A549 (cell line): ENCODE measurements around the gene TIMM21. TPM values are rescaled to one million over a fixed set of nuclear protein-coding genes. Genes with fewer than 3 reads are reported as not detected.

Experiments used
- ATAC-seq, 2 experiments: fragments of 200-7000 bp in 1 of 2; fragments of >200 bp in 1 of 2; cut with Nextera tagmentation in 1 of 2; cut with Tn5 transposase in 1 of 2; 3 replicates each; pipeline versions ENCODE4 v1.8.0 to v1.9.1; 2018 to 2020; ENCODE audit warnings: mild to moderate bottlenecking in 1 of 2, moderate library complexity in 1 of 2
- CTCF ChIA-PET: fragments of 300-600 bp; sonication (Branson Sonifier 250); formaldehyde crosslinking; extraction: SDS; loops from one replicate; lab custom pipeline; 2021; ENCODE audit warnings: antibody characterized with exemption, inconsistent platforms; lab: Yijun Ruan, JAX
- POLR2A ChIA-PET: fragments of 350-600 bp; formaldehyde crosslinking; extraction: SDS; loops from one replicate; lab custom pipeline; 2021; ENCODE audit warnings: antibody characterized with exemption, inconsistent platforms; lab: Yijun Ruan, JAX
- DNase-seq, 2 experiments: peaks; one replicate each; pipeline versions ENCODE4 v3.0.0 to v3.0.0-alpha.2; 2011 to 2016; ENCODE audit warnings: low read depth in 1 of 2, low spot score in 1 of 2
- FAIRE-seq: peaks from 2 replicates; lab custom pipeline; 2011; peaks lifted over from hg19 to GRCh38; lab: Jason Lieb, UNC
- H3K27ac ChIP-seq, 2 experiments: fragments of >200 bp; sonication (Bioruptor Twin); formaldehyde crosslinking; 3 replicates each; pipeline ENCODE4 v1.5.1; 2016 to 2017
- H3K4me1 ChIP-seq: fragments of >200 bp; sonication (Bioruptor Twin); formaldehyde crosslinking; 3 replicates; pipeline ENCODE4 v1.6.1; 2016
- H3K4me2 ChIP-seq: fragments of >200 bp; sonication (Bioruptor Twin); formaldehyde crosslinking; 3 replicates; pipeline ENCODE4 v1.6.1; 2016
- H3K4me3 ChIP-seq: fragments of >200 bp; sonication (Bioruptor Twin); formaldehyde crosslinking; 3 replicates; pipeline ENCODE4 v1.5.1; 2016
- H3K9me3 ChIP-seq: fragments of >200 bp; sonication (Bioruptor Twin); formaldehyde crosslinking; 3 replicates; pipeline ENCODE4 v1.6.1; 2016
- CBX8 ChIP-seq: fragments of 200-600 bp; sonication (generic); IDR thresholded peaks from 2 replicates; pipeline ENCODE4 v1.6.1; 2016
- CEBPB ChIP-seq, 2 experiments: fragments of >200 bp in 1 of 2; sonication (Bioruptor Twin) in 1 of 2; formaldehyde crosslinking in 1 of 2; IDR thresholded peaks; 2 replicates each; pipeline ENCODE4 v1.6.1; 2012 to 2016
- FOSB ChIP-seq: fragments of 250-450 bp; sonication (Bioruptor Pico); IDR thresholded peaks from 2 replicates; pipeline ENCODE4 v1.5.0; 2020; ENCODE audit warnings: mild to moderate bottlenecking, moderate library complexity
- FOSL2 ChIP-seq, 2 experiments: fragments of 450-650 bp in 1 of 2; fragments of >200 bp in 1 of 2; sonication (Bioruptor Twin) in 1 of 2; formaldehyde crosslinking; IDR thresholded peaks; 2 replicates each; pipeline versions ENCODE4 v1.5.0 to v1.6.1; 2016 to 2020; ENCODE audit warnings: mild to moderate bottlenecking in 1 of 2, moderate library complexity in 1 of 2
- FOXS1 ChIP-seq: fragments of 250-450 bp; sonication (Bioruptor Pico); IDR thresholded peaks from 2 replicates; pipeline ENCODE4 v1.5.0; 2020; ENCODE audit warnings: mild to moderate bottlenecking, moderate library complexity
- HOXB13 ChIP-seq: fragments of 250-450 bp; sonication (Bioruptor Pico); IDR thresholded peaks from 2 replicates; pipeline ENCODE4 v1.5.0; 2020; ENCODE audit warnings: low read depth, mild to moderate bottlenecking, moderate library complexity
- JUN ChIP-seq, 2 experiments: fragments of >200 bp; sonication (Bioruptor Twin); formaldehyde crosslinking; IDR thresholded peaks; 2 replicates in 1 of 2; 3 replicates in 1 of 2; pipeline ENCODE4 v1.6.1; 2016 to 2017
- KDM1A ChIP-seq: fragments of 200-600 bp; sonication (generic); IDR thresholded peaks from 2 replicates; pipeline ENCODE4 v1.6.1; 2016; ENCODE audit warnings: low read depth, mild to moderate bottlenecking
- KDM5A ChIP-seq: fragments of 200-600 bp; sonication (generic); IDR thresholded peaks from 2 replicates; pipeline ENCODE4 v1.6.1; 2016; ENCODE audit warnings: antibody characterized with exemption, mild to moderate bottlenecking
- MYC ChIP-seq: IDR thresholded peaks from 2 replicates; pipeline ENCODE4 v1.6.1; 2012; ENCODE audit warnings: mild to moderate bottlenecking, inconsistent platforms, low read length, improper control_type of control experiment, borderline replicate concordance
- POLR2A ChIP-seq: IDR thresholded peaks from 2 replicates; pipeline ENCODE4 v1.6.1; 2012; ENCODE audit warnings: mild to moderate bottlenecking, low read length
- RARB ChIP-seq: fragments of 250-450 bp; sonication (Bioruptor Pico); IDR thresholded peaks from 2 replicates; pipeline ENCODE4 v1.8.0; 2021; ENCODE audit warnings: mild to moderate bottlenecking, moderate library complexity
- RCOR1 ChIP-seq: fragments of 150-350 bp; IDR thresholded peaks from 2 replicates; pipeline ENCODE4 v1.6.1; 2014; ENCODE audit warnings: antibody characterized with exemption, low read length, low read depth
- RNF2 ChIP-seq: fragments of 200-600 bp; sonication (generic); IDR thresholded peaks from 2 replicates; pipeline ENCODE4 v1.6.1; 2016; ENCODE audit warnings: low read depth, mild to moderate bottlenecking, antibody characterized with exemption, moderate library complexity, borderline replicate concordance
- SMC3 ChIP-seq: fragments of >200 bp; sonication (Bioruptor Twin); formaldehyde crosslinking; IDR thresholded peaks from 3 replicates; pipeline ENCODE4 v1.6.1; 2018; ENCODE audit warnings: inconsistent platforms
- TP53 ChIP-seq: fragments of 250-450 bp; sonication (Bioruptor Pico); IDR thresholded peaks from 2 replicates; pipeline ENCODE4 v1.5.0; 2021; ENCODE audit warnings: mild to moderate bottlenecking, moderate library complexity
- ZC3H11A ChIP-seq: fragments of 450-650 bp; IDR thresholded peaks from 2 replicates; pipeline ENCODE4 v1.6.1; 2014; ENCODE audit warnings: antibody characterized with exemption, mild to moderate bottlenecking
- WGBS: methylation state at CpG from one replicate; pipeline ENCODE4 v1.1.6; 2017; ENCODE audit errors: missing lambda C conversion rate; 5-methylcytosine and 5-hydroxymethylcytosine counted together
- polyA plus RNA-seq, 4 experiments: library from polyadenylated mRNA; depleted of rRNA in 3 of 4; stranded (reverse); fragments of >200 nt; fragmentation: RNase III in 1 of 4; extraction: RNeasy Plus Mini Kit Qiagen cat#74134 plus additional on column Dnase treatment in 1 of 4; gene quantifications; 2 replicates in 3 of 4; 3 replicates in 1 of 4; pipeline ENCODE4 v1.2.3, GENCODE V29; 2011 to 2017
- TF ChIP-seq, protein P1 (sequence below): fragments of 250-450 bp; sonication (Bioruptor Pico); IDR thresholded peaks from 2 replicates; pipeline ENCODE4 v1.5.0; 2020; ENCODE audit warnings: low read depth, mild to moderate bottlenecking, moderate library complexity
- TF ChIP-seq, protein P2 (sequence below): fragments of 250-450 bp; sonication (Bioruptor Pico); IDR thresholded peaks from 2 replicates; pipeline ENCODE4 v1.5.0; 2021; ENCODE audit warnings: mild to moderate bottlenecking, moderate library complexity, borderline replicate concordance
- TF ChIP-seq, protein P3 (sequence below): fragments of 150-350 bp; IDR thresholded peaks from 2 replicates; pipeline ENCODE4 v1.6.1; 2014; ENCODE audit warnings: low read depth, mild to moderate bottlenecking, low read length
- TF ChIP-seq, protein P4 (sequence below): fragments of >200 bp; sonication (Bioruptor Twin); formaldehyde crosslinking; IDR thresholded peaks from 3 replicates; pipeline ENCODE4 v1.5.1; 2016
- TF ChIP-seq, protein P5 (sequence below): IDR thresholded peaks from 2 replicates; pipeline ENCODE4 v1.6.1; 2012; ENCODE audit warnings: low read depth, borderline replicate concordance
- TF ChIP-seq, protein P6 (sequence below): IDR thresholded peaks from 2 replicates; pipeline ENCODE4 v1.6.1; 2012

Gene TIMM21
- polyA plus RNA-seq, 2 of the 4 experiments (the other 2 are of a cell fraction) = 61.4 to 64.6 TPM

DNA sequence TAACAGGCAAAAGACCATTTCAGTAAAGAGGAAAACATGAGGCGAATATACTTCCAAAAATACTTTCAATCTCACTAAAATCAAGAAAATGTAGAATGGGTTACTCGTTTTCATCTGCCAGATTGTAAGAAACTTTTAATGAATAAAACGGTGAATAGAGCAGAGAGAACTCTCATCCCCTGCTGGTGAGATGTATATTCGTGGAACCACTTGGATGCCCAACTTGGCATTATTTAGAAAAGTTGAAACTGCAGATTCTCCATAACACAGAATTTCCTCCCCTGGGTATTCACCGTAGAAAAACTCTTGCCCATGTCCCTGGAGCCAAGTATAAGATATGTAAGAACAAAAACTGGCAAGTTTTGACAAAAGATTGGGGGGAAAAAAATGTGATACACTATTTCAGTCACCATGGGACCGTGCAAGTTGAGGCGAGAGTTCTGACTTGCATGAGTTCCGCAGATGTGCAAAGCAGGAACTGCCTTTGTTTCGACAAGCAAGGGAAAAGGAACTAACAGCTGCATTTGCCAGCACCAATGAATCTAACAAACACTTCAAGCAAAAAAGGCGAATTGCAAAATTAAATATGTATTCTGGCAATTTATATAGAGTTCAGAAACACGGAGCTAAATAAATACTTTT is 14.8 kb downstream of the TIMM21 start:
- POLR2A ChIA-PET = no interaction called here
- FAIRE-seq (no peak), ATAC-seq (no peak)
- CTCF ChIA-PET = interaction anchor here (0.7 kb wide), 1 partner anchor 848 kb away, joined by 3 read pairs; no protein-coding TSS in a partner anchor
- H3K9me3 ChIP-seq = no peaks in the 10 kb centered on the region
- 90% methylated on average over 11 of the region's 11 CpGs for WGBS
- TF ChIP-seq MYC (no peak), CBX8 (no peak), RCOR1 (no peak), TP53 (CRISPR knock-in tag) (no peak), RNF2 (no peak), CEBPB (IDR thresholded peaks at IDR 0.05) (no peak), POLR2A (no peak), RARB (CRISPR knock-in tag) (no peak)
- TF ChIP-seq, protein P1, sequence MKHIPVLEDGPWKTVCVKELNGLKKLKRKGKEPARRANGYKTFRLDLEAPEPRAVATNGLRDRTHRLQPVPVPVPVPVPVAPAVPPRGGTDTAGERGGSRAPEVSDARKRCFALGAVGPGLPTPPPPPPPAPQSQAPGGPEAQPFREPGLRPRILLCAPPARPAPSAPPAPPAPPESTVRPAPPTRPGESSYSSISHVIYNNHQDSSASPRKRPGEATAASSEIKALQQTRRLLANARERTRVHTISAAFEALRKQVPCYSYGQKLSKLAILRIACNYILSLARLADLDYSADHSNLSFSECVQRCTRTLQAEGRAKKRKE (CRISPR knock-in tag) = no peak
- TF ChIP-seq, protein P2, sequence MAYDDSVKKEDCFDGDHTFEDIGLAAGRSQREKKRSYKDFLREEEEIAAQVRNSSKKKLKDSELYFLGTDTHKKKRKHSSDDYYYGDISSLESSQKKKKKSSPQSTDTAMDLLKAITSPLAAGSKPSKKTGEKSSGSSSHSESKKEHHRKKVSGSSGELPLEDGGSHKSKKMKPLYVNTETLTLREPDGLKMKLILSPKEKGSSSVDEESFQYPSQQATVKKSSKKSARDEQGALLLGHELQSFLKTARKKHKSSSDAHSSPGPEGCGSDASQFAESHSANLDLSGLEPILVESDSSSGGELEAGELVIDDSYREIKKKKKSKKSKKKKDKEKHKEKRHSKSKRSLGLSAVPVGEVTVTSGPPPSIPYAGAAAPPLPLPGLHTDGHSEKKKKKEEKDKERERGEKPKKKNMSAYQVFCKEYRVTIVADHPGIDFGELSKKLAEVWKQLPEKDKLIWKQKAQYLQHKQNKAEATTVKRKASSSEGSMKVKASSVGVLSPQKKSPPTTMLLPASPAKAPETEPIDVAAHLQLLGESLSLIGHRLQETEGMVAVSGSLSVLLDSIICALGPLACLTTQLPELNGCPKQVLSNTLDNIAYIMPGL (CRISPR knock-in tag) = no peak
- TF ChIP-seq, all 56 proteins: peak for 0
- Histone ChIP-seq H3K4me1 (no peaks in the 10 kb centered on the region), H3K4me3 (no peak overlapping the region), H3K4me2 (no peak overlapping the region), H3K27ac (no peak overlapping the region)
- no peak for DNase-seq

DNA sequence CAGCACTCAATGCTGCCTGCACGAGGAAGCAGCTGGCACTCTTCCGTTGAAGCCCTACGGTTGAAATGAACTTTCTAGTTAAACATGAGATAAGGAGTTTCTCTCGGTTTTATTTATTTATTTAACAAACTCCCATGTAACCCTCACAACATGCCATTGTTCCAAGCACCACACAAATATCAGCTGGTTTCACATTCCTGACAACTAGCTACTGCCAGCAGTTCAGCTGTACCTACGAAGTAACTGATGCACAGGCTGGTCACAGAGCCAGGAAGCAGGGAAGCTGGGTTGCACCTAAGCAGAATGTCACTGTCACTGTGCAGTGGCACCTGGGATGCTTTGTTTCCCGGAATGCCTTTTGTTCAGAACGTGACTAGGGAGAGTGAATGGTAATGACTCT is 18.1 kb downstream of the TIMM21 start:
- FAIRE-seq (no peak), ATAC-seq (no peak), DNase-seq (no peak)
- CTCF ChIA-PET = interaction anchor here (0.6 kb wide), 1 partner anchor 165 kb away, joined by 3 read pairs; no protein-coding TSS in a partner anchor
- Histone ChIP-seq H3K4me2 (no peak overlapping the region), H3K4me1 (no peaks in the 10 kb centered on the region), H3K9me3 (no peaks in the 10 kb centered on the region), H3K4me3 (no peak overlapping the region), H3K27ac (no peak overlapping the region)
- POLR2A ChIA-PET = no interaction called here
- TF ChIP-seq, protein P3, sequence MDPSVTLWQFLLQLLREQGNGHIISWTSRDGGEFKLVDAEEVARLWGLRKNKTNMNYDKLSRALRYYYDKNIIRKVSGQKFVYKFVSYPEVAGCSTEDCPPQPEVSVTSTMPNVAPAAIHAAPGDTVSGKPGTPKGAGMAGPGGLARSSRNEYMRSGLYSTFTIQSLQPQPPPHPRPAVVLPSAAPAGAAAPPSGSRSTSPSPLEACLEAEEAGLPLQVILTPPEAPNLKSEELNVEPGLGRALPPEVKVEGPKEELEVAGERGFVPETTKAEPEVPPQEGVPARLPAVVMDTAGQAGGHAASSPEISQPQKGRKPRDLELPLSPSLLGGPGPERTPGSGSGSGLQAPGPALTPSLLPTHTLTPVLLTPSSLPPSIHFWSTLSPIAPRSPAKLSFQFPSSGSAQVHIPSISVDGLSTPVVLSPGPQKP = no peak
- no peak for TF ChIP-seq CBX8
- TF ChIP-seq FOXS1 (CRISPR knock-in tag) = no peak
- no peak for TF ChIP-seq FOSB (CRISPR knock-in tag)
- TF ChIP-seq, protein P4, sequence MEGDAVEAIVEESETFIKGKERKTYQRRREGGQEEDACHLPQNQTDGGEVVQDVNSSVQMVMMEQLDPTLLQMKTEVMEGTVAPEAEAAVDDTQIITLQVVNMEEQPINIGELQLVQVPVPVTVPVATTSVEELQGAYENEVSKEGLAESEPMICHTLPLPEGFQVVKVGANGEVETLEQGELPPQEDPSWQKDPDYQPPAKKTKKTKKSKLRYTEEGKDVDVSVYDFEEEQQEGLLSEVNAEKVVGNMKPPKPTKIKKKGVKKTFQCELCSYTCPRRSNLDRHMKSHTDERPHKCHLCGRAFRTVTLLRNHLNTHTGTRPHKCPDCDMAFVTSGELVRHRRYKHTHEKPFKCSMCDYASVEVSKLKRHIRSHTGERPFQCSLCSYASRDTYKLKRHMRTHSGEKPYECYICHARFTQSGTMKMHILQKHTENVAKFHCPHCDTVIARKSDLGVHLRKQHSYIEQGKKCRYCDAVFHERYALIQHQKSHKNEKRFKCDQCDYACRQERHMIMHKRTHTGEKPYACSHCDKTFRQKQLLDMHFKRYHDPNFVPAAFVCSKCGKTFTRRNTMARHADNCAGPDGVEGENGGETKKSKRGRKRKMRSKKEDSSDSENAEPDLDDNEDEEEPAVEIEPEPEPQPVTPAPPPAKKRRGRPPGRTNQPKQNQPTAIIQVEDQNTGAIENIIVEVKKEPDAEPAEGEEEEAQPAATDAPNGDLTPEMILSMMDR = no peak
- TF ChIP-seq TP53 (CRISPR knock-in tag) = no peak
- TF ChIP-seq POLR2A = no peak
- no peak for TF ChIP-seq SMC3
- TF ChIP-seq, protein P5, sequence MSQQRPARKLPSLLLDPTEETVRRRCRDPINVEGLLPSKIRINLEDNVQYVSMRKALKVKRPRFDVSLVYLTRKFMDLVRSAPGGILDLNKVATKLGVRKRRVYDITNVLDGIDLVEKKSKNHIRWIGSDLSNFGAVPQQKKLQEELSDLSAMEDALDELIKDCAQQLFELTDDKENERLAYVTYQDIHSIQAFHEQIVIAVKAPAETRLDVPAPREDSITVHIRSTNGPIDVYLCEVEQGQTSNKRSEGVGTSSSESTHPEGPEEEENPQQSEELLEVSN = no peak
- no peak for TF ChIP-seq HOXB13 (CRISPR knock-in tag)
- TF ChIP-seq JUN (IDR thresholded peaks at IDR 0.05) = no peak
- TF ChIP-seq KDM5A = no peak
- no peak for TF ChIP-seq KDM1A
- no peak for TF ChIP-seq FOSL2 (IDR thresholded peaks at IDR 0.05)
- TF ChIP-seq FOSL2 (CRISPR knock-in tag; IDR thresholded peaks at IDR 0.05) = no peak
- TF ChIP-seq, protein P6, sequence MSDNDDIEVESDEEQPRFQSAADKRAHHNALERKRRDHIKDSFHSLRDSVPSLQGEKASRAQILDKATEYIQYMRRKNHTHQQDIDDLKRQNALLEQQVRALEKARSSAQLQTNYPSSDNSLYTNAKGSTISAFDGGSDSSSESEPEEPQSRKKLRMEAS = no peak
- no peak for TF ChIP-seq RNF2
- no peak for TF ChIP-seq ZC3H11A
- 48% methylated on average over 7 of the region's 7 CpGs for WGBS
